Activated naive CD8-positive, alpha-beta T cell treated with anti-CD3 and anti-CD28 coated beads, Interleukin-2, amount 10 ng/mL, durations not matched to agents 7 days and 5 days (primary cell): ENCODE measurements around the gene KDM4E. TPM values are rescaled to one million over a fixed set of nuclear protein-coding genes. Genes with fewer than 3 reads are reported as not detected.

Experiments
- total RNA-seq, 2 experiments: library from RNA; stranded (reverse); gene quantifications; one replicate each; pipeline ENCODE4 v1.2.3, GENCODE V29; 2021

KDM4E gene
- total RNA-seq, 2 experiments from 2014 or later = not detected

Other genes starting within 250 kb of the KDM4E start
- gene CWC15, start 51.7 kb upstream of the KDM4E start, total RNA-seq = 10 to 100 TPM; 80.7 to 83.0 TPM
- gene KDM4D, start 51.5 kb upstream of the KDM4E start, total RNA-seq = 1 to 10 TPM; 1.3 to 1.7 TPM
- gene KDM4F, start 24.2 kb downstream of the KDM4E start, total RNA-seq = not detected
- 10 to 100 TPM; 45.1 to 55.8 TPM for gene SRSF8, start 41.7 kb downstream of the KDM4E start, total RNA-seq
- gene ENDOD1, start 64.6 kb downstream of the KDM4E start, total RNA-seq = 10 to 100 TPM; 23.8 TPM
- 10 to 100 TPM; 45.4 to 48.8 TPM for gene SESN3, start 205.9 kb downstream of the KDM4E start, total RNA-seq